Neuronal stem cell (in vitro differentiated cells): ENCODE measurements around the gene FGD2.

Experiments used
- DNase-seq: peaks from one replicate; pipeline ENCODE4 v3.0.0-alpha.2; 2013; ENCODE audit warnings: low spot score
- H2AFZ ChIP-seq: one replicate; pipeline ENCODE4 v1.6.1; 2013; ENCODE audit warnings: mild to moderate bottlenecking, low read length, inconsistent platforms
- H2AK5ac ChIP-seq: 2 replicates; pipeline ENCODE4 v1.6.1; 2013; ENCODE audit warnings: low read depth, mild to moderate bottlenecking, inconsistent platforms, low read length, moderate library complexity, mixed read lengths
- H2BK120ac ChIP-seq: 2 replicates; pipeline ENCODE4 v1.6.1; 2013; ENCODE audit warnings: low read depth, mild to moderate bottlenecking, inconsistent platforms, low read length, moderate library complexity, mixed read lengths
- H2BK12ac ChIP-seq: one replicate; pipeline ENCODE4 v1.6.1; 2013; ENCODE audit warnings: low read length, inconsistent platforms
- H2BK15ac ChIP-seq: 2 replicates; pipeline ENCODE4 v1.6.1; 2013; ENCODE audit warnings: mild to moderate bottlenecking, low read length, inconsistent platforms, mixed read lengths
- H2BK5ac ChIP-seq: one replicate; pipeline ENCODE4 v1.6.1; 2013; ENCODE audit warnings: inconsistent platforms, mild to moderate bottlenecking, low read length, moderate library complexity
- H3K14ac ChIP-seq: one replicate; pipeline ENCODE4 v1.6.1; 2013; ENCODE audit warnings: low read length, inconsistent platforms
- H3K18ac ChIP-seq: 2 replicates; pipeline ENCODE4 v1.6.1; 2013; ENCODE audit warnings: low read length, inconsistent platforms
- H3K23ac ChIP-seq: 2 replicates; pipeline ENCODE4 v1.6.1; 2013; ENCODE audit warnings: low read depth, mild to moderate bottlenecking, mixed read lengths, low read length, inconsistent platforms; ENCODE audit not compliant: poor library complexity
- H3K27ac ChIP-seq: replicated peaks from 3 replicates; pipeline ENCODE4 v1.5.1; 2013; ENCODE audit warnings: low read length, inconsistent platforms
- H3K27me3 ChIP-seq, 3 experiments: 2 replicates each; pipeline ENCODE4 v1.6.1; 2013; ENCODE audit warnings: low read length in 3 of 3, mild to moderate bottlenecking in 2 of 3, inconsistent platforms in 1 of 3, low read depth in 1 of 3, mixed read lengths in 1 of 3, moderate library complexity in 1 of 3; ENCODE audit not compliant: control insufficient read depth in 3 of 3, insufficient read depth in 3 of 3
- H3K36me3 ChIP-seq, 2 donors: replicated peaks in 1 of 2; 2 replicates each; pipeline ENCODE4 v1.6.1; 2013; ENCODE audit warnings: low read length in 2 of 2; ENCODE audit not compliant: control insufficient read depth in 2 of 2, insufficient read depth in 2 of 2
- H3K4ac ChIP-seq: 2 replicates; pipeline ENCODE4 v1.6.1; 2013; ENCODE audit warnings: inconsistent platforms, mild to moderate bottlenecking, low read length, moderate library complexity
- H3K4me1 ChIP-seq, 2 donors: 1 replicate in 1 of 2; 2 replicates in 1 of 2; pipeline ENCODE4 v1.6.1; 2013; ENCODE audit warnings: low read length in 2 of 2, low read depth in 1 of 2; ENCODE audit not compliant: control insufficient read depth in 2 of 2, insufficient read depth in 1 of 2
- H3K4me2 ChIP-seq: one replicate; pipeline ENCODE4 v1.6.1; 2013; ENCODE audit warnings: mild to moderate bottlenecking, low read length, inconsistent platforms; ENCODE audit not compliant: insufficient read depth, poor library complexity, severe bottlenecking
- H3K4me3 ChIP-seq, 2 donors: 2 replicates each; pipeline ENCODE4 v1.5.1; 2013; ENCODE audit warnings: low read length in 2 of 2, mild to moderate bottlenecking in 2 of 2, inconsistent platforms in 1 of 2, moderate library complexity in 1 of 2
- H3K79me1 ChIP-seq: one replicate; pipeline ENCODE4 v1.6.1; 2013; ENCODE audit warnings: low read depth, mild to moderate bottlenecking, inconsistent platforms, low read length, moderate library complexity
- H3K9ac ChIP-seq: one replicate; pipeline ENCODE4 v1.6.1; 2013; ENCODE audit warnings: mild to moderate bottlenecking, low read depth, low read length, inconsistent platforms; ENCODE audit not compliant: poor library complexity
- H3K9me3 ChIP-seq, 2 donors: replicated peaks in 1 of 2; 2 replicates each; pipeline versions ENCODE3 to v1.6.1; 2013; ENCODE audit warnings: low read length in 2 of 2, mild to moderate bottlenecking in 2 of 2, inconsistent platforms in 1 of 2, low read depth in 1 of 2, mixed read lengths in 1 of 2, moderate library complexity in 1 of 2; ENCODE audit not compliant: control insufficient read depth in 2 of 2, insufficient read depth in 1 of 2
- H4K8ac ChIP-seq: one replicate; pipeline ENCODE4 v1.6.1; 2013; ENCODE audit warnings: low read depth, mild to moderate bottlenecking, inconsistent platforms, low read length, moderate library complexity
- H4K91ac ChIP-seq: one replicate; pipeline ENCODE4 v1.6.1; 2013; ENCODE audit warnings: low read length, low read depth, mild to moderate bottlenecking, inconsistent platforms; ENCODE audit not compliant: poor library complexity
- WGBS, 2 donors: extraction: QIAGEN DNeasy Blood & Tissue Kit; methylation state at CpG; one replicate each; pipeline ENCODE4 v1.1.7; 2013; ENCODE audit warnings: missing lambda C conversion rate in 2 of 2, mixed read lengths in 1 of 2; ENCODE audit not compliant: insufficient read length in 2 of 2, insufficient replicate concordance in 1 of 2; ENCODE audit errors: extremely low coverage in 2 of 2; 5-methylcytosine and 5-hydroxymethylcytosine counted together

FGD2 gene

DNA sequence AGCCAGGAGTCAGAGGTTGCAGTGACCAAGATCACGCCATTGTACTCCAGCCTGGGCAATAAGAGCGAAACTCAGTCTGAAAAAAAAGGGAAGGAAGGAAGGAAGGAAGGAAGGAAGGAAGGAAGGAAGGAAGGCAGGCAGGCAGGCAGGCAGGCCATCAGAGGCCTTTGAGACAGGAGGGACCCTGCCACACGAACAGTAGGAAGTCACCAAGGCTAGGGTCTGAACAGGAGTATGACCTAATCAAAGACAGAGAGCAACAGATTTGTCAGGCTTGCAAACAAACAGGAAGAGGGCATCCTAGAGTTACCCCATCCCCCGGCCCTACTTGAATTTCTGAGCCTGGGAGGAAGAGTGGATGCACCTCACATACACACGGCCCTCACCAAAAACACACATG, 67.1 kb downstream of the FGD2 start:
- H4K8ac ChIP-seq, result no peak overlapping the region
- no peak overlapping the region for H3K23ac ChIP-seq
- no peak overlapping the region for H2BK120ac ChIP-seq
- H2BK15ac ChIP-seq, result no peak overlapping the region
- WGBS, 2 donors, result no CpG with 5 or more reads among the region's 5 CpGs
- H2BK5ac ChIP-seq, result no peak overlapping the region
- DNase-seq, result no peak
- no peak overlapping the region for H2AK5ac ChIP-seq
- H3K4ac ChIP-seq, result no peak overlapping the region
- no peak overlapping the region for H3K4me2 ChIP-seq
- peaks cover 7 to 10% of the 10 kb centered on the region in 2 donors for H3K4me1 ChIP-seq
- H3K9ac ChIP-seq, result peak overlapping the region; percentile 46
- no peak overlapping the region for H4K91ac ChIP-seq
- no peaks in the 10 kb centered on the region for H3K79me1 ChIP-seq
- H3K9me3 ChIP-seq, result peaks cover 0 to 9% of the 10 kb centered on the region in 2 donors
- no peak overlapping the region for H3K27ac ChIP-seq
- no peak overlapping the region for H2AFZ ChIP-seq
- H2BK12ac ChIP-seq, result no peak overlapping the region
- no peaks in the 10 kb centered on the region for H3K36me3 ChIP-seq
- H3K27me3 ChIP-seq, result no peaks in the 10 kb centered on the region
- no peak overlapping the region for H3K14ac ChIP-seq
- H3K4me3 ChIP-seq, result no peak overlapping the region
- peak overlapping the region; percentile 52 for H3K18ac ChIP-seq

DNA sequence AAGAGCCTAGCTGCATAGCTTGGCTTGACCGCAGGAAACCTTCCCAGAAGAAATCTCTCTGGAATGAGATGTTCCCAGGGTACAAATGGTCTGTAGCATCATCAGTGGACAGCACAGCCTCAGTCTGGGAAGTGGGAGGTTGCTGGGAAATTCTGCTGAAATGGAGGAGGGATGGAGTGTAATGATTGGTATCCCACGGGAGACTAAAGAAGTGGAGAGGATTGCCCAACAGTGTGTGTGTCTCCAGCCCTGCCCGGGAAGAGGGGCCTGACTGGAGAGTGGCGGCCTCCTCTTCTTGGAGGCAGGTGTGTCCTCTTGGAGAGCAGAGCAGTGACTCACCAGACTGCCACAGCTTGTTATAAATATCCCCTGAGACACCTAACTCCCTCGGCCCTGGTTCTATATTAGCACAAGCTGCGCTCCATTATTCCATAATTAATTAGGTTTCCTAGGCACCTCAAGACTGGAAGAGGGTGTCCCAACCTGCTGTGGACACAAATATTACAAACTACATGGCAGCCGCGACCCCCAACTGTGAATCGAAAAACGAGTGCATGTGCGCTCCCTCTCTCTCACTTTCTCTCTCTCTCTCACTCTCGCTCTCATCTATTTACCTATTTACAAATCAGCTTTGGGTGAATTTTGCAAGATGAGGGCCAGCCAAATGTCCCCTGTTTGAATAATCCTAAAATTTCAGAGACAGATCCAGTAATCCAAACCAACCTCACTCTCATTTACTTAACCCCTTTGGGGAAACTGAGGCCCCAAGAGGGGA, 68.8 kb downstream of the FGD2 start:
- H2BK5ac ChIP-seq, result no peak overlapping the region
- no peak overlapping the region for H3K27ac ChIP-seq
- H3K4me1 ChIP-seq, result peaks cover 5 to 12% of the 10 kb centered on the region in 2 donors
- no peak overlapping the region for H4K91ac ChIP-seq
- no peak overlapping the region for H2BK12ac ChIP-seq
- H3K14ac ChIP-seq, result no peak overlapping the region
- H2BK15ac ChIP-seq, result no peak overlapping the region
- H2BK120ac ChIP-seq, result peak overlapping the region; percentile 14
- H3K79me1 ChIP-seq, result no peaks in the 10 kb centered on the region
- no peak overlapping the region for H3K4me2 ChIP-seq
- H3K4me3 ChIP-seq, result no peak overlapping the region
- H3K9me3 ChIP-seq, result peaks cover 0 to 9% of the 10 kb centered on the region in 2 donors
- no CpG with 5 or more reads among the region's 12 CpGs for WGBS, 2 donors
- no peak overlapping the region for H4K8ac ChIP-seq
- no peak overlapping the region for H2AFZ ChIP-seq
- no peaks in the 10 kb centered on the region for H3K27me3 ChIP-seq
- H3K4ac ChIP-seq, result no peak overlapping the region
- H3K9ac ChIP-seq, result no peak overlapping the region
- H2AK5ac ChIP-seq, result no peak overlapping the region
- no peak overlapping the region for H3K18ac ChIP-seq
- no peak overlapping the region for H3K23ac ChIP-seq
- H3K36me3 ChIP-seq, result no peaks in the 10 kb centered on the region
- no peak for DNase-seq

DNA sequence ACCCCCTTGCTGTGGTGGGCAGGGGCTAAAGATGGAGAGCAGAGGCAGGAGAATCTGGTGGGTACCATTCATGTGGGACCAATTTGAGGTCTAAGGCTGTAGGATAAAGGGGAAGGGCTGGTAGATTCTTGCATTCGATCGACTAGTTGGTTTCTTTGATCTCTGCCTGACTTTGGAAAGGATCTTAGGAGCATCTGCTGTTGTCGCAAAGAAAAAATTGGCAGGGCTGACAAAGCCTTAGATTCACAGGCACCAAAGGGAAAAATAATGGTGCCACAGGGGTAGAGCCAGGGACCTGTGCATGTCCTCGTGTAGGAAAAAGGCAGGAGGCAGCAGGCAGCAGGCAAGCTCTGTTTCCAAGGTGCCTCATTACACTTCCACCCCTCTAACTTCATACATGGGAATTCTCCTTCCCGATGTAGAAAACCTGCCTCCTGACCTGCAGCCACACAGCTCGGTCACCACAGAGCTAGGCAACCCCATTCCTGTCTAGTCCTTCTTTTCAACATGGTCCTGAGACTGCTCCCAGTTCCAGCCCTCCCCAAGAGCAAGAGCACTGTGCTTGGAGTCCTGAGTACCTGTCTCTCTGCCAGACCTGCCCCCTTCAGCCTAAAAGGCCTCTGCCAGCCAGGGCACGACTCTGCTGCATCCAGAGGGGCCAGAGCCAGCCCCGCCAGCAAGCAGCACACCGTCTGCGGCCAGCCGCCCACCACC, 71.9 kb downstream of the FGD2 start:
- no CpG with 5 or more reads among the region's 11 CpGs for WGBS, 2 donors
- no peak overlapping the region for H2BK120ac ChIP-seq
- no peaks in the 10 kb centered on the region for H3K79me1 ChIP-seq

DNA sequence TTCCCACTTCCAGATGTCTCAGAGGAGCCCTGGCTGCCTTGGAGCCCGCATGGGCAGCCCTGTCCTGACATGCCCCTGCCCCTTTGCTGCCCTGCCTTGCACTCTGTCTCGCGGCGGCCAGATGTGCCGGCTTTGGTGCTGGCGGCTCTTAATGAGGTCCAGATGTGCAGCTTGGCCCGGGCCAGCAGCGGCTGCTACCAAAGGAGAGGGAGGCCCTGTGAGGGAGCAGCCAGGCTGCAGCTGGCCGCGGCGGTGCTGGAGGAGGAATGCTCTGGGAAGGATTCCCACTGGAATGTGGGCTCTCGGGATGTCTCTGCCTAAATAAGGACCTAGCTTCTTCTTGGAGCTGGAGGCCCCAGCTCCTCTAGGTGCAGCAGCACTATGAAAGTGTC, 72.4 kb downstream of the FGD2 start:
- Histone ChIP-seq H3K4me3 (no peak overlapping the region), H3K9ac (no peak overlapping the region), H2AK5ac (peak overlapping the region; percentile 72), H2BK12ac (no peak overlapping the region), H3K4me1 (peaks cover 0 to 6% of the 10 kb centered on the region in 2 donors), H2BK15ac (peak overlapping the region; percentile 47), H3K27me3 (no peaks in the 10 kb centered on the region), H3K23ac (no peak overlapping the region), H3K4ac (no peak overlapping the region), H2AFZ (peak overlapping the region; percentile 54), H2BK5ac (no peak overlapping the region), H3K79me1 (no peaks in the 10 kb centered on the region), H3K36me3 (no peaks in the 10 kb centered on the region), H3K14ac (peak overlapping the region; percentile 42), H3K18ac (peak overlapping the region; percentile 94), H2BK120ac (no peak overlapping the region), H3K4me2 (peak overlapping the region; percentile 12), H3K9me3 (peaks cover 0 to 8% of the 10 kb centered on the region in 2 donors), H4K91ac (no peak overlapping the region), H3K27ac (no peak overlapping the region), H4K8ac (no peak overlapping the region)
- no peak for DNase-seq
- WGBS, 2 donors, result no CpG with 5 or more reads among the region's 12 CpGs

More for the DNA sequence above, 71.9 kb downstream of the FGD2 start:
- Histone ChIP-seq H3K9me3 (peaks cover 0 to 9% of the 10 kb centered on the region in 2 donors), H2BK15ac (peak overlapping the region; percentile 55), H2AFZ (peak overlapping the region; percentile 54), H3K4me1 (peaks cover 2 to 6% of the 10 kb centered on the region in 2 donors), H3K27me3 (no peaks in the 10 kb centered on the region), H3K4me2 (peak overlapping the region; percentile 12), H2AK5ac (peak overlapping the region; percentile 72), H3K4ac (no peak overlapping the region), H4K8ac (no peak overlapping the region), H3K36me3 (no peaks in the 10 kb centered on the region), H3K27ac (no peak overlapping the region), H3K4me3 (no peak overlapping the region), H3K9ac (peak overlapping the region; percentile 25), H4K91ac (no peak overlapping the region), H3K14ac (peak overlapping the region; percentile 42), H2BK12ac (no peak overlapping the region), H3K18ac (peak overlapping the region; percentile 94), H2BK5ac (no peak overlapping the region), H3K23ac (no peak overlapping the region)
- DNase-seq, result no peak
